Liver (tissue), 9 donors: ENCODE measurements around the gene CYB5R4. TPM values are rescaled to one million over a fixed set of nuclear protein-coding genes. Genes with fewer than 3 reads are reported as not detected.

Experiments
- DNase-seq: peaks from one replicate; pipeline ENCODE4 v3.0.0-alpha.2; 2017; ENCODE audit warnings: low spot score
- H3K27ac ChIP-seq, 2 donors: one replicate each; pipeline ENCODE4 v1.7.0; 2013; ENCODE audit warnings: inconsistent platforms in 2 of 2, low read length in 2 of 2, control low read depth in 1 of 2, low read depth in 1 of 2, mild to moderate bottlenecking in 1 of 2
- H3K27me3 ChIP-seq, 4 donors: one replicate each; pipeline versions ENCODE4 v1.6.1 to v1.7.0; 2013; ENCODE audit warnings: low read length in 3 of 4, inconsistent platforms in 1 of 4, mild to moderate bottlenecking in 1 of 4, moderate library complexity in 1 of 4; ENCODE audit not compliant: control insufficient read depth in 4 of 4, insufficient read depth in 4 of 4
- H3K36me3 ChIP-seq, 4 donors: one replicate each; pipeline versions ENCODE4 v1.6.1 to v1.7.0; 2013; ENCODE audit warnings: low read length in 3 of 4, mild to moderate bottlenecking in 3 of 4, low read depth in 1 of 4, moderate library complexity in 1 of 4; ENCODE audit not compliant: control insufficient read depth in 4 of 4, insufficient read depth in 3 of 4
- H3K4me1 ChIP-seq, 4 donors: one replicate each; pipeline versions ENCODE4 v1.6.1 to v1.7.0; 2013; ENCODE audit warnings: low read length in 3 of 4, mild to moderate bottlenecking in 3 of 4, moderate library complexity in 1 of 4; ENCODE audit not compliant: control insufficient read depth in 4 of 4, insufficient read depth in 4 of 4
- H3K4me3 ChIP-seq, 3 donors: one replicate each; pipeline versions ENCODE4 v1.6.1 to v1.7.0; 2013; ENCODE audit warnings: low read length in 3 of 3, control low read depth in 1 of 3, low read depth in 1 of 3, mild to moderate bottlenecking in 1 of 3
- H3K9ac ChIP-seq, 2 donors: one replicate each; pipeline ENCODE4 v1.7.0; 2013; ENCODE audit warnings: low read length in 2 of 2, mild to moderate bottlenecking in 2 of 2, moderate library complexity in 2 of 2, control low read depth in 1 of 2, low read depth in 1 of 2
- H3K9me3 ChIP-seq, 4 donors: one replicate each; pipeline versions ENCODE4 v1.6.1 to v1.7.0; 2013; ENCODE audit warnings: low read length in 3 of 4; ENCODE audit not compliant: control insufficient read depth in 4 of 4
- ATF3 ChIP-seq: IDR thresholded peaks from 2 replicates; pipeline ENCODE4 v1.6.1; 2016; ENCODE audit warnings: antibody characterized with exemption
- CTCF ChIP-seq: fragments of 150-350 bp; IDR thresholded peaks from 2 replicates; pipeline ENCODE4 v1.5.1; 2017; ENCODE audit warnings: improper control_type of control experiment, low read depth, low read length; ENCODE audit not compliant: missing input control
- EGR1 ChIP-seq, 2 donors: IDR thresholded peaks; 2 replicates each; pipeline ENCODE4 v1.6.1; 2016 to 2018; ENCODE audit warnings: antibody characterized with exemption in 2 of 2, low read depth in 2 of 2
- FOXA1 ChIP-seq: IDR thresholded peaks from 2 replicates; pipeline ENCODE4 v1.6.1; 2016; ENCODE audit warnings: antibody characterized with exemption
- FOXA2 ChIP-seq: IDR thresholded peaks from 2 replicates; pipeline ENCODE4 v1.6.1; 2016; ENCODE audit warnings: antibody characterized with exemption
- GABPA ChIP-seq, 2 donors: IDR thresholded peaks in 1 of 2; conservative IDR thresholded peaks in 1 of 2; 2 replicates each; pipeline ENCODE4 v1.6.1; 2016; ENCODE audit warnings: antibody characterized with exemption in 2 of 2, mild to moderate bottlenecking in 1 of 2, moderate library complexity in 1 of 2
- HNF4A ChIP-seq, 2 donors: conservative IDR thresholded peaks; 2 replicates each; pipeline ENCODE4 v1.6.1; 2016; ENCODE audit warnings: antibody characterized with exemption in 2 of 2, mild to moderate bottlenecking in 2 of 2
- HNF4G ChIP-seq: IDR thresholded peaks from 2 replicates; pipeline ENCODE4 v1.6.1; 2016; ENCODE audit warnings: antibody characterized with exemption
- JUND ChIP-seq, 2 donors: IDR thresholded peaks; 2 replicates each; pipeline ENCODE4 v1.6.1; 2016; ENCODE audit warnings: antibody characterized with exemption in 2 of 2
- MAX ChIP-seq: IDR thresholded peaks from 2 replicates; pipeline ENCODE4 v1.6.1; 2016; ENCODE audit warnings: antibody characterized with exemption
- NR2F2 ChIP-seq: IDR thresholded peaks from 2 replicates; pipeline ENCODE4 v1.6.1; 2016; ENCODE audit warnings: antibody characterized with exemption
- RAD21 ChIP-seq, 2 donors: IDR thresholded peaks; 2 replicates each; pipeline ENCODE4 v1.6.1; 2016; ENCODE audit warnings: antibody characterized with exemption in 2 of 2, mild to moderate bottlenecking in 2 of 2
- REST ChIP-seq: IDR thresholded peaks from 2 replicates; pipeline ENCODE4 v1.6.1; 2016; ENCODE audit warnings: antibody characterized with exemption, mild to moderate bottlenecking
- RXRA ChIP-seq, 2 donors: IDR thresholded peaks; 2 replicates each; pipeline ENCODE4 v1.6.1; 2017 to 2018; ENCODE audit warnings: antibody characterized with exemption in 2 of 2, mild to moderate bottlenecking in 1 of 2
- TAF1 ChIP-seq: conservative IDR thresholded peaks from 2 replicates; pipeline ENCODE4 v1.6.1; 2016; ENCODE audit warnings: antibody characterized with exemption, mild to moderate bottlenecking
- ZBTB33 ChIP-seq: IDR thresholded peaks from 2 replicates; pipeline ENCODE4 v1.6.1; 2016; ENCODE audit warnings: antibody characterized with exemption
- WGBS: extraction: QIAGEN DNeasy Blood & Tissue Kit; methylation state at CpG from one replicate; pipeline ENCODE4 v1.1.7; 2013; 5-methylcytosine and 5-hydroxymethylcytosine counted together
- polyA plus RNA-seq, 2 donors: library from polyadenylated mRNA; stranded (reverse) in 1 of 2; unstranded in 1 of 2; fragments of 200-250 nt in 1 of 2; fragments of >200 nt in 1 of 2; fragmentation: Nextera tagmentation in 1 of 2; extraction: Ambion mirVana in 1 of 2; gene quantifications; one replicate each; pipeline versions ENCODE4 v1.2.1 to v1.2.3, GENCODE V29; 2013 to 2015
- total RNA-seq, 2 donors: library from RNA; depleted of rRNA; stranded (reverse); fragments of >200 nt; gene quantifications; one replicate each; pipeline ENCODE4 v1.2.3, GENCODE V29; 2014
- donor health status: healthy.
- donor health status: healthy.
- donor health status: healthy.
- donor health status: healthy.
- donor health status: healthy.

CYB5R4 gene
- total and polyA plus RNA-seq, 4 donors, result 3.4 to 7.8 (median 5.4) TPM

GRCh38 chr6:83984411-83984810 lies 124.9 kb downstream of the CYB5R4 start:
- Histone ChIP-seq H3K4me1 (no peaks in the 10 kb centered on the region), H3K9me3 (no peaks in the 10 kb centered on the region), H3K27ac (no peak overlapping the region), H3K9ac (no peak overlapping the region), H3K4me3 (no peak overlapping the region), H3K27me3 (no peaks in the 10 kb centered on the region), H3K36me3 (no peaks in the 10 kb centered on the region)
- TF ChIP-seq HNF4G, result no peak
- TF ChIP-seq GABPA (IDR thresholded peaks at IDR 0.05 in 1 of 2, conservative IDR thresholded peaks at IDR 0.05 in 1 of 2), result no peak
- no peak for TF ChIP-seq EGR1 (IDR thresholded peaks at IDR 0.05; ENCODE audit: low read depth in 2 of 2)
- TF ChIP-seq FOXA1, result no peak
- no peak for TF ChIP-seq REST
- 95% methylated on average over 1 of the region's 1 CpG for WGBS
- DNase-seq, result no peak

GRCh38 chr6:83985308-83985713 lies 125.8 kb downstream of the CYB5R4 start:
- Histone ChIP-seq H3K27ac (no peak overlapping the region), H3K27me3 (no peaks in the 10 kb centered on the region), H3K9ac (no peak overlapping the region), H3K36me3 (no peaks in the 10 kb centered on the region), H3K4me1 (no peaks in the 10 kb centered on the region), H3K9me3 (no peaks in the 10 kb centered on the region), H3K4me3 (no peak overlapping the region)
- TF ChIP-seq HNF4G (no peak), RXRA (IDR thresholded peaks at IDR 0.05) (no peak), ATF3 (no peak), FOXA2 (no peak), RAD21 (IDR thresholded peaks at IDR 0.05) (no peak), ZBTB33 (no peak), NR2F2 (no peak), MAX (no peak), REST (no peak), EGR1 (IDR thresholded peaks at IDR 0.05; ENCODE audit: low read depth in 2 of 2) (no peak), JUND (IDR thresholded peaks at IDR 0.05) (no peak), GABPA (IDR thresholded peaks at IDR 0.05 in 1 of 2, conservative IDR thresholded peaks at IDR 0.05 in 1 of 2) (no peak), HNF4A (conservative IDR thresholded peaks at IDR 0.05) (no peak), TAF1 (no peak), FOXA1 (no peak), CTCF (no peak)
- 90% methylated on average over 1 of the region's 1 CpG for WGBS
- no peak for DNase-seq
